ENCODE measurements around the gene AP2A2.

AP2A2 gene

DNA sequence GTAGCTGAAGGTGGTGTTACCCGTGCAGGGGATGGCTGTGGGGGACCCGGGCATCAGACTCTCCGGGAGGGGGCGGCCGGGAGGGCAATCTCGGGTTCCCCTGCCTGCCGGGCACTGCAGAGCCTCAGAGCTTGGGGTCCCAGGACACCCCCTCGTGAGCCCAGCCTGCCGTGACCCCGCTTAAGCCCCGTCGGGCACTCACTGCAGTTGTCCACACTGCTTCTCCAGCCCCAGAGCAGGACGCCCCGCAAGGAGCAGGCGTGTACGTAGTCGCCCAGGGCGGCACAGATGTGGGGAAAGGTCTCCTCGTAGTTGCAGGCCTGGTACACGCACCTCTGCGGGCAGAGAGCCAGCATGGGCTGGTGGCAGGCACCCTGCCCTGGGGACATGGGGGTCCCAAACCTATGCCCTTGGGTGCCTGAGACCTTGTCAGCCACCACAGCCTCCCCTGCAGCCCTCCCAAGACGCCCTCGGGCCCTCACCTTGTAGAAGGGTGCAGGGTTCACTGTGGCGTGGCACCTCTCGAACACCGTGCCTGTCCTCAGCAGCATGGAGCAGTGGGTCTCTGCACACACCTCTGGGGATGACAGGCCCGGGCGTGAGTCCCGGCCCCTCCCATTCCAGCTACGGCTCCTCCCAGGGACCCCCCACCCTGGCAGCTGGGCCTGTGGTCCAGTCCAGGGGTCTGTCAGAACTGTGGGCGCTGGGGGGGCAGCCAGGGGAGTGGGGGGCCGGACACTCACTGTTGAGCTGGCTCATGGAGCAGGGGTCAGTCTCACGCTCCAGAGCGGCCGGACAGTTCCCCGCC lies 102.0 kb downstream of the AP2A2 start:
- Histone ChIP-seq H3K27ac (ENCODE audit: low read depth, low read length) (no peak overlapping the region), H3K79me2 (ENCODE audit: control insufficient read depth, low read length) (no peaks in the 10 kb centered on the region), H4K20me1 (ENCODE audit: control insufficient read depth, insufficient read depth, low read depth, low read length) (no peaks in the 10 kb centered on the region), H3F3A (ENCODE audit: control insufficient read depth, insufficient read depth) (no peaks in the 10 kb centered on the region), H3K9me2 (replicated peaks; ENCODE audit: control insufficient read depth, low read length) (no peaks in the 10 kb centered on the region), H3K27me3 (ENCODE audit: control insufficient read depth, low read length) (no peaks in the 10 kb centered on the region), H3K4me3 (ENCODE audit: low read length) (no peak overlapping the region), H3K36me3 (ENCODE audit: control insufficient read depth, low read length) (no peaks in the 10 kb centered on the region), H3K9me3 (ENCODE audit: control insufficient read depth, insufficient read depth, low read length) (no peaks in the 10 kb centered on the region), H3K4me1 (ENCODE audit: control insufficient read depth, low read length) (no peaks in the 10 kb centered on the region), H3K4me2 (ENCODE audit: low read length) (no peak overlapping the region)
- no peak for TF ChIP-seq EZH2phosphoT487 (IDR thresholded peaks at IDR 0.05; ENCODE audit: borderline replicate concordance, low read length)
- TF ChIP-seq, protein P1, sequence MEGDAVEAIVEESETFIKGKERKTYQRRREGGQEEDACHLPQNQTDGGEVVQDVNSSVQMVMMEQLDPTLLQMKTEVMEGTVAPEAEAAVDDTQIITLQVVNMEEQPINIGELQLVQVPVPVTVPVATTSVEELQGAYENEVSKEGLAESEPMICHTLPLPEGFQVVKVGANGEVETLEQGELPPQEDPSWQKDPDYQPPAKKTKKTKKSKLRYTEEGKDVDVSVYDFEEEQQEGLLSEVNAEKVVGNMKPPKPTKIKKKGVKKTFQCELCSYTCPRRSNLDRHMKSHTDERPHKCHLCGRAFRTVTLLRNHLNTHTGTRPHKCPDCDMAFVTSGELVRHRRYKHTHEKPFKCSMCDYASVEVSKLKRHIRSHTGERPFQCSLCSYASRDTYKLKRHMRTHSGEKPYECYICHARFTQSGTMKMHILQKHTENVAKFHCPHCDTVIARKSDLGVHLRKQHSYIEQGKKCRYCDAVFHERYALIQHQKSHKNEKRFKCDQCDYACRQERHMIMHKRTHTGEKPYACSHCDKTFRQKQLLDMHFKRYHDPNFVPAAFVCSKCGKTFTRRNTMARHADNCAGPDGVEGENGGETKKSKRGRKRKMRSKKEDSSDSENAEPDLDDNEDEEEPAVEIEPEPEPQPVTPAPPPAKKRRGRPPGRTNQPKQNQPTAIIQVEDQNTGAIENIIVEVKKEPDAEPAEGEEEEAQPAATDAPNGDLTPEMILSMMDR (IDR thresholded peaks at IDR 0.05; ENCODE audit: low read depth, low read length, poor library complexity, severe bottlenecking) = no peak

DNA sequence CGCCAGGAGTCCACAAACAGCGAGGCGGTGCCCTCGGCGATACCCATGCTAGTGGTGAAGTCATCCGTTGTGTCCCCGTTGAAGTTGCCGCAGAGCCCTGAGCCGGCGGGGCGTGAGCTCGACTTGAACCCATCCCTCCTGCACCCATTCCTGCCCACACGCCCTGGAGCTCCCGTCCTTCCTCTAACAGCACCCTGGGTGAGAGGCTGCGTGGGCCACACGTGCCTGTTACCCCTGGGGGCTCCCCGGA lies 102.5 kb downstream of the AP2A2 start:
- Histone ChIP-seq H3K27ac (ENCODE audit: low read depth, low read length) (no peak overlapping the region), H4K20me1 (ENCODE audit: control insufficient read depth, insufficient read depth, low read depth, low read length) (no peaks in the 10 kb centered on the region), H3K79me2 (ENCODE audit: control insufficient read depth, low read length) (no peaks in the 10 kb centered on the region), H3K4me1 (ENCODE audit: control insufficient read depth, low read length) (no peaks in the 10 kb centered on the region), H3K9me3 (ENCODE audit: control insufficient read depth, insufficient read depth, low read length) (no peaks in the 10 kb centered on the region), H3K4me2 (ENCODE audit: low read length) (no peak overlapping the region), H3K9me2 (replicated peaks; ENCODE audit: control insufficient read depth, low read length) (no peaks in the 10 kb centered on the region), H3F3A (ENCODE audit: control insufficient read depth, insufficient read depth) (no peaks in the 10 kb centered on the region), H3K4me3 (ENCODE audit: low read length) (no peak overlapping the region), H3K27me3 (ENCODE audit: control insufficient read depth, low read length) (no peaks in the 10 kb centered on the region), H3K36me3 (ENCODE audit: control insufficient read depth, low read length) (no peaks in the 10 kb centered on the region)
- TF ChIP-seq, protein P1 (IDR thresholded peaks at IDR 0.05; ENCODE audit: low read depth, low read length, poor library complexity, severe bottlenecking) = no peak
- no peak for TF ChIP-seq EZH2phosphoT487 (IDR thresholded peaks at IDR 0.05; ENCODE audit: borderline replicate concordance, low read length)

DNA sequence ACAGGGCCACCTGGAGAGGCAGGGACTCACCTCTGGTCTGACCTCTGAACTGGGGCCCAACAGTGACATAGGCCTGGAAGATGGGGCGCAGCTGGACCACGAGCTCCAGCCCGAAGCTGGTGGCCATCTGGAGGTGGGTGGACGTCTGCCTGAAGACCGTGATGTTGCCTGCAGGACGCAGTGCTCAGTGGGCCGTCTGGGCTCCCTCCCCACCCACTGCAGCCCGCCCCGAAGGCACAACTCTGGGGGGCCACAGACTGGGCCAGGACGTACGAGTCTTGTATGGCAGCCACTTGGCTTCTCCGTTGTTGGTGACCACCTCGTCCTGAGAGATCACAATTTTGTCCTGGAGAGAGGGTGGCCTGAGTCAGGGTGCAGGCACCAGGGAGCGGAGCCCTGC lies 102.9 kb downstream of the AP2A2 start:
- H3F3A ChIP-seq (ENCODE audit: control insufficient read depth, insufficient read depth) = no peaks in the 10 kb centered on the region
- no peaks in the 10 kb centered on the region for H3K9me2 ChIP-seq (replicated peaks; ENCODE audit: control insufficient read depth, low read length)
- no peaks in the 10 kb centered on the region for H4K20me1 ChIP-seq (ENCODE audit: control insufficient read depth, insufficient read depth, low read depth, low read length)
- H3K36me3 ChIP-seq (ENCODE audit: control insufficient read depth, low read length) = no peaks in the 10 kb centered on the region
- H3K27me3 ChIP-seq (ENCODE audit: control insufficient read depth, low read length) = no peaks in the 10 kb centered on the region
- no peaks in the 10 kb centered on the region for H3K79me2 ChIP-seq (ENCODE audit: control insufficient read depth, low read length)
- no peaks in the 10 kb centered on the region for H3K4me1 ChIP-seq (ENCODE audit: control insufficient read depth, low read length)
- no peak overlapping the region for H3K27ac ChIP-seq (ENCODE audit: low read depth, low read length)
- no peaks in the 10 kb centered on the region for H3K9me3 ChIP-seq (ENCODE audit: control insufficient read depth, insufficient read depth, low read length)
- no peak overlapping the region for H3K4me3 ChIP-seq (ENCODE audit: low read length)
- TF ChIP-seq, protein P1 (IDR thresholded peaks at IDR 0.05; ENCODE audit: low read depth, low read length, poor library complexity, severe bottlenecking) = no peak
- TF ChIP-seq EZH2phosphoT487 (IDR thresholded peaks at IDR 0.05; ENCODE audit: borderline replicate concordance, low read length) = no peak
- H3K4me2 ChIP-seq (ENCODE audit: low read length) = no peak overlapping the region
